Measurements from ENCODE around the gene GAL3ST3.
A peak's percentile ranks its signal among the peaks of the same experiment; 100 is the strongest.
"Not testable (repeated sequence)": the region's sequence is repeated elsewhere in the genome, so short reads cannot be mapped to it uniquely, and the experiment has no call there.

GAL3ST3 gene

DNA sequence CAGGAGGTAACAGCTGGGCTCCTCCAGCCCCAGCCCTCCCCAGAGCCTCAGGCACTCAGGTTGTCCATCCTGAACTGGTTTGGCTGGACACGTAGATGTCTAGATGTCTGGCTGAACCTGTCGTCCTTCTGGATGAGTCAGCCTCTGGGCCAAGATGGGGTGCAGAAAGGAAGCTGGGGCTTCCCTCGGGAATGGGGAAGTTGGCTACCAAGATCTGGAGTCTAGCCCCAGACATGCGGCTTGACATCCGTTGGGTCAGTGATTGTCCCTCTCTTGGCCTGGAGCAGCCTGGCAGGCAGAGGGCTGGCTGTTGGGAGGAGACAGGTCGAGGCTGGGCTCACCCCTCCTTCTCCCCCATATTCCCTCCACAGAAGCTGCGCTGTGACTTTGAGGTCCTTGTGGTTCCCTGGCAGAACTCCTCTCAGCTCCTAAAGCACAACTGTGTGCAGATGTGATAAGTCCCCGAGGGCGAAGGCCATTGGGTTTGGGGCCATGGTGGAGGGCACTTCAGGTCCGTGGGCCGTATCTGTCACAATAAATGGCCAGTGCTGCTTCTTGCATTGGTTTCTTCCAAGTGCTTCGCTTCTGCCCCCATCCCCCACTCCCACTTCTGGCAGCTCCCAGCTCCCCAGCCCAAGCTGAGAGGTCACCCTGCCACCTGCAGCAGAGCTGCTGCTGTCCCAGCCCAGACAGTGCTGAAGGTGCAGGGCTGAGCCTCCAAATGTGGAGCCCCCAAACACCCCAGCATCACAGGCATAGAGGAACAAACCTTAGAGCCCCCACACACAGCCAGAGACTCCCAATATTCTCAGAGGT, 35.8 kb downstream of the GAL3ST3 start:
- DNase-seq (ENCODE audit: low read depth in 2 of 2) = no peak

DNA sequence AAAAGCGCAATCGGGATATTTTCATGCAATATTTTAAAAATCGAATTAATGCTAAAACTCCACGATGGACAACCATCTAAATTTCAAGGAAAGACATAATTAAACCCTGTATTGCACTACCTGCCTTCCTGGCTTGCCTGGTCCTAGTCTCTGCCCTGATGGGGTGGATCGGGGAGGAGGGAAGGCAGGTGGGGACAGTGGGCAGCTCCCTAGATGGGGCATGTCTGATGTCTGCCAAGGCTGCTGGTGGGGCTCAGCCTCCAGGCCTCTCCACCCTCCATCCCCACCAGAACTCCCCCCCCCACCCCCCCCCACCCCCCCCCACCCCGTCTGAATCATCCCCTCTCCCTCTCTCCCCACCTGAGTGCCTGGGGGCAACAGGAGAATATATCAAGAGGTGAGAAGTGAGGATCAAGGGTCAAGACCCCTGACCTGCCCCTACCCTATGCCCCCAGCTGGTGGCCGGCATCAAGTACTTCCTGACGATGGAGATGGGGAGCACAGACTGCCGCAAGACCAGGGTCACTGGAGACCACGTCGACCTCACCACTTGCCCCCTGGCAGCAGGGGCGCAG, 36.5 kb downstream of the GAL3ST3 start:
- DNase-seq (ENCODE audit: low read depth in 2 of 2) = no peak

DNA sequence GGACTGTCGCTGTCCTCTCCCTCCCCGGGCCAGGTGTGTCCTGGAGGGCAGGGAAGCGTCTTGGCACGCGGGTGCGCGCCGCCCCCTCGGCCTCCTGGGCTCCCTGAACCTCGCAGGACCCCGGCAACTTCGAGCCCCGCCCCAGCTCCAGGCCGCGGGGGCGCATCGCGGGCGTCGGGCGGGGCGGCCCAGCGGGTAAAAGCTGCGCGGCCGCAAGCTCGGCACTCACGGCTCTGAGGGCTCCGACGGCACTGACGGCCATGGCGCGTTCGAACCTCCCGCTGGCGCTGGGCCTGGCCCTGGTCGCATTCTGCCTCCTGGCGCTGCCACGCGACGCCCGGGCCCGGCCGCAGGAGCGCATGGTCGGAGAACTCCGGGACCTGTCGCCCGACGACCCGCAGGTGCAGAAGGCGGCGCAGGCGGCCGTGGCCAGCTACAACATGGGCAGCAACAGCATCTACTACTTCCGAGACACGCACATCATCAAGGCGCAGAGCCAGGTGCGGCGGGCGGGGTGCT, 37.1 kb downstream of the GAL3ST3 start, which contains the start of gene CST6:
CST6 (plus strand) TSS at position 224 of the 519 bp plus-strand sequence; CDS start at position 261, 37 bp downstream.
- DNase-seq (ENCODE audit: low read depth in 2 of 2) = no peak

DNA sequence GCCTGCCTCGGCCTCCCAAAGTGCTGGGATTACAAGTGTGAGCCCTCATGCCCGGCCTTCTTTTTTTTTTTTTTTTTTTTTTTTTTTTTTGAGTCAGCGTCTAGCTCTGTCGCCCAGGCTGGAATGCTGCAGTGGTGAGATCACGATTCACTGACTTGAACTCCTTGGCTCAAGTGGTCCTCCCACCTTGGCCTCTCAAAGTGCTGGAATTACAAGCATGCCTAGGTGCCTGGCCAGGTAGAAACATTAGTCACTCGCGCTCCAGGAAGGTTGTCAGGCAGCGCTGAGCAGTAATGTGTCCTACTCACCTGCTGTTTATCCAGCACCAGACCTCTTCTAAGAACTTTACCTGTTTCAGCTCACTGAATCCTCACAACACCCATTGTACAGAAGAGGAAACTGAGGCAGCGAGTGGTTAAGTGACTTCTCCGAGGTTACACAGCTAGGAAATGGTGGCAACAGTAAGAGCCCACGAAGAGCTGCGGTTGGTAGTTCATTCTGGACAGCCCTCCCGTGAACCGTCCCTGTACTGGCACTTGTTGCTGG, 37.6 kb downstream of the GAL3ST3 start:
- DNase-seq (ENCODE audit: low read depth in 2 of 2) = no peak

DNA sequence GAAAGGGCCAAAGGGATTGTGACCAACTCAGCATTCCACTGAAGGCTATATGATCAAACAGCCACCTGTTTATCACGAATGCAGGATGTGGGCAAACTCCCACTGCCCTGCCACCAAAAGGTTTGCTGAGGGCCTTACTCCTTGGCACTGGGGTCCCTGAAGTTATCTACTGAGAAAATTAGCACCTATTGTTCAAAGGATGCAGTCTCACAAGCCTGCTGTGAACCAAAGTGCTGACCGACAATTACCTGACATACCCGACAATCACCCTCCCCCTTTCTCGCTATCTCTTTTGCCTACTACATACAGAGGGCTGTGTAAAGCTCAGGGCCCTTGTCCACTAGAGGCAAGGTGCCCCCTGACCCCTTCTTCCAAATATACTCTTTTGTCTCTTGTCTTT, 38.9 kb downstream of the GAL3ST3 start:
- DNase-seq (ENCODE audit: low read depth in 2 of 2) = not testable (repeated sequence)

DNA sequence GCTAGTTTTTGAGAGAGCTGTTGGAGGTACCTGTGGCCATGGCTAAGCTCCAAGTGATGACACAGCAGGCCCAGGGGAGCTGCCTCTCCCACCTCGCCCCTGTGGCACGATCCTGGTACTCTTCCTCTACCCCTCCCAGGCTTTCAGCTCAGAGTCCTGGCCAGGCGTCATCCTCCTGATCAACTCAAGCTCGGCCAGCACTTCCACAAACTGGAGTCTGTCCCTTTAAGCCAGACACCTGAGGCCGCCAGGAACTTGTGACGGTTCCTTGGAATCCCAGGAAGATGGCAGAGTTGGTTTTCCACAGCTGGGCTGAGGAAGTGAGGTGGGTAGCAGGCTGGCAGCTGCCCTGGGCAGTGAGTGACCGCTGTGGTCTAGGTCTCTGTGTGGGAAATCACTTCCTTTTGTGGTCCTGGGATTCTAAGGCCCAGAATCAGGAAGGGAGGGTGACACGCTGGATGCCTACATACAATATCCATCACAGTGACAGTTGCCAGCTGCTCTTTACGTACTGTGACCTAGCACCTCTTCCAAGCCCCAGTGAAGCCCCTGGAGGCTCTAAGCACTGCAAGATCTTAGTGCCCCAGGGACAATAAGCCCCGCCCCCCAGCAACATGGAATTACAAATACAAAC, 40.4 kb downstream of the GAL3ST3 start:
- no peak for DNase-seq (ENCODE audit: low read depth in 2 of 2)

DNA sequence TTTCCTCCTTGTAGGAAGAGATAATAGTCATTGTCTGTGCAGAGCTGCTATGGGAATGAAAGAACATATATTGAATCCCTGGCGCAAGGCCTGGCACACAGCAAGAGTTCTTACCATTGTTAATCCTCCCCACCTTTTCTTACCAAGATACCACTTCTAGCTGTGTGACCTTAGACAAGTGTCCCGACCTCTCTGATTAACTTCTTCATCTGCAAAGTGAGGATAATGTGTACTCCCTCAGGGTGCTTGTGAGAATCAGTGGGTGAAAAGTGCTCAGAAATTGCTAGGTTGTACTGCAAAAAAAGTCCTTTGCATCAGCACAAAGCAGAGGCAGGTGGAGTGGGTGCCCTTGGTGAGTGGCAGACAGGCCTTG, 40.9 kb downstream of the GAL3ST3 start:
- DNase-seq (ENCODE audit: low read depth in 2 of 2) = no peak

DNA sequence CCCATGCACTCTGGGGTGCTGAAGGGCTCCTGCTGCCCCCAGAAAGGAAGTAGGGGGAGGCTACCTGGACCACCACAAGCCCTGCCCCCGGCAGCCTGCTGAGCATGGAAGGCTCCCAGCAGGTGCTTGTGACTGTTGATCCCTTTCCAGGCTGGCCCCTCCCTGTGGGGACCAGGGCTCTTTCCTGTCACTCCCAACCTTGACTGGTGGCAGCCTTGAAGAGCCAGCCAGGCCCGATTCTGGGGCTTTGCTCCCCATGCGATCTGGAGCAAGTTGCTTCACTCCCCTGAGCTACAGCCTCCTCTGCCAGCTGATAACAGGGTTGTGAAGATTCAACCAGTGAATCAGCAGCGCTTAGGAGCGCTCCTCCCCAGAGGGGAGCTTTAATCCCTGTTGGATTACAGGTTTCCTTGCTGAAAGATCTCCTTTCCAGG, 41.7 kb downstream of the GAL3ST3 start:
- no peak for DNase-seq (ENCODE audit: low read depth in 2 of 2)

DNA sequence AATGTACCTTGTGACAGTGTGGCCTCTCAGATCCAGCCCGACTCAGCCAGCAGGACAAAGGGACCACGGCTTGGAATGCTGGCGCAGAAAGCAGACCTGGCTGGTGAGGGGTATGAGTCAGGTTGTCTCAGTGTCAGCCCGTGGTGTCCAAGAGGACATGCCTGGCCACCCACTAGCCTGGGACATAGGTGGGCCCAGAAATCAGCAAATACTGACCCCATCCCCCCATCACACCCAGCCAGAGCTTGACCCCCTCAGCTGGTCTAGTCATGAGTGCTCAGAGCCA, 42.1 kb downstream of the GAL3ST3 start:
- DNase-seq (ENCODE audit: low read depth in 2 of 2) = no peak

DNA sequence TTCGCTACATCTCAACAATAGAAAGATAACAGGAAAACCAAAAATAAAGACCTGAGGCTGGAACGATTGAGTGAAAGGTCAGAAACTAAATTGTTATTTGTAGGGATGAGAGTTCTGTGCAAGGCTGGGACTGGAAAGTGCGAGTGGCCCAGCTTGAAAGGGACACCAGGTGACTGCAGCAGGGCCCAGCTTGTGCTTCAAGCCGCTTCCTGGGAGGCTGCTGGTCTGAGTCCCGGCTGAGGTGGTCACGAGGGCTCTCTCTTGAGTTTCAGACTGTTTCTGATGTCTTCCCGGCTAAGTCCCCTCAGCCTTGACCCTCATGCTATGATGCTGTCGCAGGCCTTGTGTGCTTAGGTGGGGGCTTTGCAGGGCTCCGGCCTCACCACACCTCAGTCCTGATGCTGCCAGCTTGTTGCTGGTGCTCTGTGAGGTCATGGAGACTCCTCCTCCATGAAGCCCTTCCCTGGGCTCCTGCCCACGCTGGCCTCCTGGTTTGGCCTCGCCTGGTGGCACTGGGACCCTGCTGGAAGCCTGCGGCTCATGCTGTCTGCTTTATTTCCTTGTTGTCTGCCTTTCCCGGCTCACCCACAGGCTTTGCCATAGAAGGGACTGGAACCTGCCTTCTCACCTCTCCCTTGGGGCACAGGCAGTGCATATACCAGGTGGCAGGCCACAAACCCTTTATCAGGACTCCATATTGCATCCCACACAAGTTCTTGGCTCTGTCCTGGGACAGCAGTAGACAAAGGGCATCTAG, 42.6 kb downstream of the GAL3ST3 start:
- DNase-seq (ENCODE audit: low read depth in 2 of 2) = no peak

DNA sequence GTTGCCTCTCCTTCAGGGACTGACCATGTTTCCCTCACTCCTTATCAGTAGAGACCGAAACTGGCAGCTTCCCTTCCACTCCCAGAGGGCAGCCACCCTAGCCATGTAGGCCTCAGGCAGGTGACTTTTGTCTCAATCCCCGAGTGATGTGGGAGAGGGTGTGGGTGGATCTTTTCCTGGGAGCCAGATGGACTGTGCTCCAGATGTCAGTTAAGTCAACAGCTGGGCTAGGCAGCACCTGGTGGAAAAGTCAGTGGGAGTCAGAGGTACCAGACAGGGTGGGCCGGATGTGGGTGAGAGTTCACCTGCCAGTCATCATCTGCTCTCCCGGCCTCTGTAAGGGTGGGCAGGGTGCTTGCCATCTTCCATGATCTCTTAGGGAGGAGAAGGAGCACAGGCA, 44.8 kb downstream of the GAL3ST3 start:
- DNase-seq (ENCODE audit: low read depth in 2 of 2) = no peak

DNA sequence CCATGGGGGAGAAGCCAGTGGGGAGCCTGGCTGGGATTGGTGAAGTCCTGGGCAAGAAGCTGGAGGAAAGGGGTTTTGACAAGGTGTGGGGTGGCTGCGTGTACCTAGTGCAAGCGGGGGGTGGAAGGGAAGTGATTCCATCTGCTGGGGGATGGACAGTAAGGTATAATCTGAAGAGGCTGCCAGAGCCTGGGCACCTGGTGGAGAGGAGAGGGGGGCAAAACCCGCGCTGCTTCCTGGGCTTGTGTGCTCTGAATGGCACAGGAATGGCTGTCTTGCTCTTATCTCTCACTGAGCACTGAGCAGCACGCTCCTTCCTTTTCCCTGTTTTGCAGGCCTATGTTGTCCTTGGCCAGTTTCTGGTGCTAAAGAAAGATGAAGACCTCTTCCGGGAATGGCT, 45.7 kb downstream of the GAL3ST3 start:
- no peak for DNase-seq (ENCODE audit: low read depth in 2 of 2)

DNA sequence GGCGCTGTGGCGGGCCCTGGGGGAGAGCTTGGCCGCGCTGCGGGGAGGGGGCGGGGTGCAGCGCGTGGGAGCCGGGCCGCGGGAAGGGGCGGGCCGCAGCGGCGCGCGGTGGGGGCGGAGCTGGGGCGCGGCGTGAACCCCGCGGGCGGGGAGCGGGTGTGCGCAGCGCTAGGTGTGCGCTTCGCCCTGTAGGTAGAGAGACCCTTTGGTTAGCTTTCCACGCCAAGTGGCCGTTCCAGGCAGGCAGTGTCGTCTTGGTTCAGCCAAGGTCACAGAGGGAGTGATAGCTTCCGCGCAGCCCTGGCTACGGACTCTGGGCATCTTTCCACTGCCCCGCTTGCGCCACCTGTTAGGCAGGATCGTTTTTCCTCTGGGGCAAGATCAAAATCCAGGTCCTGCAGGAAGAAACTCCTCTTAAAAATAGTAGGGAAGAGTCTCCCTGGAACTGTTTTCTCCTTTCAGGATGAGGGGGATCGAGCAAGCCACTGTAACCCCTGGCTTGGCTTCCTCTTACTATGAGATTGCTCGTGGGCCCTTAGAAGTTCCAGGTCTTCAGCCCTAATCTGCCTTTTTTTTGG, 46.2 kb downstream of the GAL3ST3 start:
- peak in 1 of 2 donors; percentile 63 for DNase-seq (ENCODE audit: low read depth in 2 of 2)

DNA sequence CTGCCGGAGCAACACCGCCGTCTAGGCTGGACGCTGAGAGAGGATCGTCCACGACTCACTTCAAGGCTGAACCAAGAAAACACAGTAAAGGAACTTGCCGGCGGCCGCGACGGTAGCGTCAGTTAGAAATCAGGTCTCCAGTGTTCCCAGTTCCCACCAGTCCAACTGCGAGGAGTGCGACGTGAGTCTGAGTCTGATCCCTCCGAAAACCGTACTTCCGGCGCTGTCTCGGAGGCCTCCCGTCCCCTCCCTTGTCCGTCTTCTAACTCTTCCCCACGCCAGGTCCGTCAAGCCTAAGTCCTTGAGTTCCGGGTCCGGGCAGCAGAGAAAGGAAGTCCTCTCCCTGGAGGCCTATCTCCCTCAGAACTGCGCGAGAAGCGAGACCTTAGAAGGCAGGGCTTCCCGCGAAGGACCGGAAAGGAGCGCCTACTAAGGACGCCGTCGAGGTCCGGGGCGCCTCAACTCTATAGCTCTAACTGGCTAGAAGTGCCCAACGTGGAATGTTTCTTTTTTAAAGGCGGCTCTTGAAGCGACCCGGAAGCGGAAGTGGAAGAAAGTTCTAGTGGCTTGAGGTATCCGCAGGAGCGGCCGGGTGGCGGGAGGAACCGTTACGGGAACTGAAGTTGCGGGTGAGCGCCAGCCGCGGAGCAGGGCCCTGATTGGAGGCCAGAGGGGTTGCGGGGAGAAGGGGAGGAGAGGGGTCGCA, 46.9 kb downstream of the GAL3ST3 start, which contains the start of the genes BANF1 and EIF1AD:
BANF1 (plus strand) TSS at position 562 of the 706 bp plus-strand sequence. CDS start 748 bp downstream, outside the sequence.
EIF1AD (minus strand) TSS at position 216 of the 706 bp plus-strand sequence. CDS start 1,768 bp downstream, outside the sequence.
- DNase-seq (ENCODE audit: low read depth in 2 of 2) = peak; percentile 80 to 89

DNA sequence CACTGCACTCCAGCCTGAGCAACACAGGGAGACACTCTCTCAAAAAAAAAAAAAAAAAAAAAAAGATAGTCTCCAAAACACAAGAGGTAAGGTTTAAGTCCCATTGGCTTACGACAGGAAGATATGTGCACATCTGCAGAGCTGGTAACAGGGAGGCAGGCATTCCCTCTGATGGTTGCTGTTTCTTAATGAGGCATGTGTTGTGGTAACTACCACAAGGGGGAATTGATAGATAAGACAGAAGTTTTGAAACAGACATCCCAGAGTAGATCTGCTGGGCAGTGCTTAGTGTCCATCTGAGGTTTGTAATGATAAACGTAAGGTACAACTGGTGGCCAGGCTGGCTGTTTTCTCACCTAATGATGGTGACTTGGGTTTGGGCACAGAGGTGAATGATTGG, 51.7 kb downstream of the GAL3ST3 start:
- no peak for DNase-seq (ENCODE audit: low read depth in 2 of 2)

DNA sequence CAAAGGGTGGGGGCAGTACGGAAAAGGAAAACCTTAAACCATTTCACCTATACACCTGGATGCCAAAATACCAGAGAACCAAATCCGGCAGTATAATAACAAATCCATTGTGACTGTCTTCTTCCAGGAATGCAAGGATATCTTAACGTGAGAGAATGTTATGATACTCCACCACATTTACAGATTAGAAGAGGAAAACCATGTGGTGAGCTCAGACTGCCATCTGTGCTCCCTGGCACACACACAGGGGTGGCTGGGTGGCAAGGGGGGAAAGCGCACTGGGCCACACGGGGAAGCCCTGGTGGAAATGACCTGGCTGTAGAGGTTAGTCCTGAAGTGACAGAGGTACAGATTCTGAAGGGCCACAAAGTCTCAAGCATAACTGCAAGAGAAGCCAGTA, 56.9 kb downstream of the GAL3ST3 start:
- DNase-seq (ENCODE audit: low read depth in 2 of 2) = no peak

All from stimulated activated CD8-positive, alpha-beta memory T cell treated with anti-CD3 and anti-CD28 coated beads, Interleukin-2, amount 100 ng/mL, for 48 hours (primary cell).